PC-9 (cell line): ENCODE results near the gene ENPP7.

Source experiments
- EZH2 ChIP-seq: fragments of 200-600 bp; sonication (generic); IDR thresholded peaks from 2 replicates; pipeline ENCODE4 v1.8.0; 2017; ENCODE audit warnings: antibody characterized with exemption, low read depth
- TF ChIP-seq, protein P1 (sequence below): fragments of 200-600 bp; sonication (generic); conservative IDR thresholded peaks from 2 replicates; pipeline ENCODE4 v1.6.1; 2017; ENCODE audit warnings: mixed run types, antibody characterized with exemption, mild to moderate bottlenecking, moderate library complexity

DNA sequence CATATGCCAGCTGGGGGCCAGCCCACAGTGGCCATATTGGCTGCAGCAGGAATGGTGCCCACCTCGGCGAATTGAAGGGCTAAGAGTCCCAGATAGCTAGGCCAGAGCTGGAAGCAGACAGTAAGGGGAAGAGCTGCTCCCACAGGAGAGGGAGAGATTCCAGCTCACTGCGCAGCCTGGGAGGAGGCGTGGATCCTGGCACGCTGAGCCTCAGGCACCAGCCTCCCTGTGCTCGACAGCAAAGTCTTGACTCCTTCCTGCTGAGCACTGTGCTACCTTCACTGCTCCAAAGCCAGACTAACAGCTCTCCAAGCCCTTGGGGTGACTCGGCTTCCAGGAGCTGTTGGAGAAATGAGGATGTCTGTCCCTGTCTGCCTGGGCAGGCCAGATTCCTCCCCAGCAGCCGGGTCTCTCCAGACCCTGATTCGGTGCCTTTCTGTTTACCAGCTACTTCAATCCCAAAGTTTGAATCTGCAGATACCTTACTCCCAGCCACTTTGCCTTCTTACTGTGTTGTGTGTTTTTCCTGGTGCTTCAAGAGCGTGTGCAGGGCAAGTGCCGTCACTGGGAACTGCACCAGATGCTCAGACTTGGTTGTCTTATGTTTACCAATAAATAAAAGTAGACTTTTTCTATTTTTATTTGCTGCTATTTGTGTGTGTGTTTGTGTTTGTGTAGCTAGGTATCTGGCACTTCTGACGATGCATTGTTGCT, 56.3 kb downstream of the ENPP7 start:
- TF ChIP-seq, protein P1, sequence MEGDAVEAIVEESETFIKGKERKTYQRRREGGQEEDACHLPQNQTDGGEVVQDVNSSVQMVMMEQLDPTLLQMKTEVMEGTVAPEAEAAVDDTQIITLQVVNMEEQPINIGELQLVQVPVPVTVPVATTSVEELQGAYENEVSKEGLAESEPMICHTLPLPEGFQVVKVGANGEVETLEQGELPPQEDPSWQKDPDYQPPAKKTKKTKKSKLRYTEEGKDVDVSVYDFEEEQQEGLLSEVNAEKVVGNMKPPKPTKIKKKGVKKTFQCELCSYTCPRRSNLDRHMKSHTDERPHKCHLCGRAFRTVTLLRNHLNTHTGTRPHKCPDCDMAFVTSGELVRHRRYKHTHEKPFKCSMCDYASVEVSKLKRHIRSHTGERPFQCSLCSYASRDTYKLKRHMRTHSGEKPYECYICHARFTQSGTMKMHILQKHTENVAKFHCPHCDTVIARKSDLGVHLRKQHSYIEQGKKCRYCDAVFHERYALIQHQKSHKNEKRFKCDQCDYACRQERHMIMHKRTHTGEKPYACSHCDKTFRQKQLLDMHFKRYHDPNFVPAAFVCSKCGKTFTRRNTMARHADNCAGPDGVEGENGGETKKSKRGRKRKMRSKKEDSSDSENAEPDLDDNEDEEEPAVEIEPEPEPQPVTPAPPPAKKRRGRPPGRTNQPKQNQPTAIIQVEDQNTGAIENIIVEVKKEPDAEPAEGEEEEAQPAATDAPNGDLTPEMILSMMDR: no peak
- no peak for TF ChIP-seq EZH2
